HG03097 (cell line): ENCODE results near the gene AGGF1.
A peak's percentile ranks its signal among the peaks of the same experiment; 100 is the strongest.
"Not testable (repeated sequence)": the region's sequence is repeated elsewhere in the genome, so short reads cannot be mapped to it uniquely, and the experiment has no call there.

ENCODE experiments used
- ATAC-seq: cut with Tn5 transposase; IDR thresholded peaks from one replicate; pipeline ENCODE4 v1.9.1; 2021; ENCODE audit not compliant: unreplicated experiment, low FRiP score

Gene AGGF1

DNA sequence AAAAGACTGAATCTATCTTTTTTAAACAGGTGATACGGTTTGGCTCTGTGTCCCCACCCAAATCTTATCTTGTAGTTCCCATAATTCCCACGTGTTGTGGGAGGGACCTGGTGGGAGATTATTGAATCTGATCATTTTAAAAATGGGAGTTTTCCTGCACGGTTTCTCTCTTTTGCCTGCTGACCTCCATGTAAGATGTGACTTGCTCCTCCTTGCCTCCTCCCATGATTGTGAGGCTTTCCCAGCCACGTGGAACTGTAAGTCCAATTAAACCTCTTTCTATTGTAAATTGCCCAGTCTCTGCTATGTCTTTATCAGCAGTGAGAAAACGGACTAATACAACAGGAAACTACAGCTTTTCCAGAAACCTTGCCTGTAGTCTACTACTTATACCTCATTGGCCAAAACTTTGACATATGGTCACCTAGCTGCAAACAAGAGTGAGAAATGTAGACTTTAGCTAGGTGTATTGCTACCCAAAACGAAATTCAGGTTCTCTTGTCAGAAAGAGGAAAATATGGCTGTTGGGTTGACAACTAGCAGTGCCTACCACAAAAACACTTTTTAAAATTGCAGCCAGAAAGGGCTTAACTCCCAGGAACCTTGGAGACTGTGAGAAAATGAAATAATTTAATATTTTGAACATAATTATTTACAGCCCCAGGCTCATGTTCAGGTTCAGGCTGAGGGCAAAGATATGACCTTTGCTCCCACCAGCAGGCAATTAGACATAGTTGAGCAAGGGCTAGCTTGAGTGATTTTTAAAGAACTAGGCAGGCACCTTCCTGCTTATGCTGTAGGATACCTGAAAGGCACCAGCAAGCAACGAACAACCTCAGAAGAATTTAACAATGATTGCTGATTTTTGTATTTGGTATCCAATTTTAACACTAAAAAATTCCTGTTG, 7.4 kb upstream of the AGGF1 start:
- no peak for ATAC-seq

GRCh38 chr5:77024490-77024889, 5.7 kb upstream of the AGGF1 start:
- ATAC-seq: no peak

DNA sequence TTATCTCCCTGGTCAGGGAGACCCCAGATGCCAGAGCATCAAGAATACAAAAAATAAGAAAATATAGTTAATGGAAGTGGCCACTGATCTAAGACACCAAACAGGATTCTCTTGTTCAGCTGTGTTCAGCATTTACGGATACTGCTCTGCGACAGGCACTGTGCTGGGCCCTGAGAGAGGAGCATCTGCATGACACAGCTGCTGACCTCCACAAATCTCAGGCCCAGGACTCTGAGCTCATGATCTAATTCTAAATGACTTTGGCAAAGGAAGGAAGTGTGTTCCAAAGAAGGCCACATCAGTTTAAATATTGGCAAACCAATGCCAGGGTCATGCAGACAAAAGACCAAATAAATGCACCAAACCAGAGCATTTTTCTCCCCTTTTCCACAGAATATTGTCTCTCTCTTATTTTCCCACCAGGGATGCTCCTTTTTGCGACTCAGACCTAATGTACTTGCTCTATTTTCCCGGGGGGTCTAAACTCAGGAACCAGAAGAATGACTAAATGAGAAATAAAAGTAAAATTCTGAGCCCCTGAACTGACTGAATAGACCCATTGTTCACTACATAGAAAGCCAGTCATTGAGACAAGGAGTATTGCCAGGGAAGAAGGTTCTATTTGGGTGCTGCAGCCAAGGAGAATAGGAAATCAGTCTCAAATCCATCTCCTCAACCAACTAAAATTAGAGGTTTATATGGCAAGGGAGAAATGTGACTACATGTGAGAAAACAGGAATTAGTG, 1.4 kb upstream of the AGGF1 start:
- ATAC-seq: no peak

DNA sequence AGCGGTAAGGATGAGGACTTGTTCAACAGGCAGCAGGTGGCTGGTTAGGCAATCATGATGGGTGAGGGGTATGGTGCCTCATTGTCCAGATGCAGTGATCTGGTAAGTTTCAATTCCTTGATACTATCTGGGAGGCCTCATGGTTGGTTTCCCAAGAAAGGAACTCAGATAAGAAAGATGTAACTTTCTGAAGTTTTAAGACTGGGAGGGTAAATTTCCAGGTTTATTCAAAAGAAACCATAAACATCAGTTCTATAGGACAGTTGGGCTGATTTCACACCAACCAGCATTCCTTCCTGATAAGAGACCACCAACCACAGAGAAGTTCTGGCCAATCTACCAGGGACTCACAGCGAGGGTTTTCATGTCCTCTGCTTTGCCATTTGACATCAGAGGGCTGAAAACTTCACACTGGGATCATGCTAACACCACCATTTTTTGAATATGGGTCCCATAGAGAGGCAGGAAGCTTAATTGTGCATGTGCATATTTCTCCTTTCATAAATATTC, 773 bp upstream of the AGGF1 start:
- ATAC-seq: no peak

GRCh38 chr5:77031891-77032290, 1.7 kb downstream of the AGGF1 start:
- ATAC-seq: no peak

GRCh38 chr5:77032635-77033034, 2.4 kb downstream of the AGGF1 start:
- ATAC-seq: no peak

DNA sequence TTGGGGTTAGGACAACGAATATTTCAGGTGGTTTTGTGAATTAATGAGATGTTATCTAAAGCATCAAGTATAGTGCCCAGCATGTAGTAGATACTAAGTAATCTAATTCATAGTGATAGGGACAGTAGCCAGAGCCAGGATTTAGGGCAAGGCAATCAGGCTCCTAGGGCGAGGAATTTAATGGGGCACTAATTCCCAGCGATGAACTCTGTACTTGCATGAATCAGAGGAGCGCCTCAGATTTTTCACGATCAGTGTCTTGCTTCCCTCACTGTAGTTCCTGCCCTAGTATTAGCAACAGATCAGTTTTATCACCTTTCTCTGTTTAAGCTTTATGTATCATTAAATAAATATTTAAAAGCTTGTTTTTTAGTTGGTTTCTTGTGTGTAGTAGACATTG, 3.1 kb downstream of the AGGF1 start:
- ATAC-seq: no peak

DNA sequence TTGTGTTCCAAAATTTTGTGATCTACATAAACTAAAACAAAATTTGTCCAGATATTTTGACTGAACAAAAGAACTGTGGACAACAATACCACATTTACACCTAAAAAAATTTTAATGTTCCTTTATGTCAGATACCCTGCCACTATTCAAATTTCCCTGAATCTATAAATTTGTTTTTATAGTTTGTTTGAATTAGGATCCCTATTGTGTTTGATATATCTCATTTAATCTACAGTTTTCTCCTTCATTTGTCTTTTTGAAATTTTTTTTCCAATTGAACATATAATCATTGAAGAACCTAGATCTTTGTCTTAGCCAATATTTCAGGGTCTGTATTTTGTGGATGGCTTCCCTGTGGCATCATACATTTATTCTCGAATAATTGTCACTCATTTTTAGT, 5.7 kb downstream of the AGGF1 start:
- ATAC-seq: no peak

DNA sequence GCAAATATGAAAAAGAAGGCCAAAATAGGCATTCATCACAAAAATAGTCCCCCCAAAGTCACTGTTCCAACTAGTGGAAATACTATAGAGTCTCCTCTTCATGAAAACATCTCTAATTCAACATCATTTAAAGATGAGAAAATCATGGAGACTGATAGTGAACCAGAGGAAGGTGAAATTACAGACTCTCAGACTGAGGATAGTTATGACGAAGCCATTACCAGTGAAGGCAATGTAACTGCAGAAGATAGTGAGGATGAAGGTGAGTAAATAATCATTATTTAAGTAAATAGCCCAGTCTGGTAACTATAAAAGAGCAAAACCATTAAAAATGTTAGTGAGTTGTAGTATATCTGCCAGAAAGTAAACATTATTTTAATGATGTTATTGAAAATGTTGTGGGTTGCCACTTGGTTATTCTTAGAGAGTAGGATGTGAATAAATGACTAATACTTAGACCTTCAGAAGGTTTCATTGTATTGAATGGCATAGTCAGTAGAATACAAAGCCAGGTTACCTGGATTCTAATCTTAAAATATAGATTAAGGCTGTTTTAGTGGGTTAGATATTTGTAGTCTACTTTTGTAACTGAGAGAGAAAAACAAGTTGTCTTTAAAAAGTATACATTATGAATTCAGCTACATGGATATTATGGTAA, 16.3 kb downstream of the AGGF1 start:
- no peak for ATAC-seq

DNA sequence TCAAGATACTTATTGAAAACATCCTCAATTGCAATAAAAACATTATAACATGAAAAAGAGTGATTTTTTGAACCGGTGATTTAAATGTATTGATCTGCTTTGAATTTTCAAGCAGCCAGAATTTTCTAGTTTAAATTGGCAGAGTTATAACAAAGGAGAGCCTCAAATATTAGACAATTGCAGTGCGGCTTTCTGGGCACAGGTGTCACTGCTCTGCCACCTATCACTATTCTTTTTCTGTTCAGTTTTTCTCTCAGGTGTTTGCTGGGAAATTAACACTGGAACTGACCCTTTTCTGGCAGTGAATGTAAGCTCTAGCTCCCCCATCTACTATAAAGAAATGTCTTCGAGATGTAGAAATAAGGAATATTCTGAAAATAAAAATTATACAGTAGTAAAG, 33.8 kb downstream of the AGGF1 start:
- ATAC-seq: no peak

DNA sequence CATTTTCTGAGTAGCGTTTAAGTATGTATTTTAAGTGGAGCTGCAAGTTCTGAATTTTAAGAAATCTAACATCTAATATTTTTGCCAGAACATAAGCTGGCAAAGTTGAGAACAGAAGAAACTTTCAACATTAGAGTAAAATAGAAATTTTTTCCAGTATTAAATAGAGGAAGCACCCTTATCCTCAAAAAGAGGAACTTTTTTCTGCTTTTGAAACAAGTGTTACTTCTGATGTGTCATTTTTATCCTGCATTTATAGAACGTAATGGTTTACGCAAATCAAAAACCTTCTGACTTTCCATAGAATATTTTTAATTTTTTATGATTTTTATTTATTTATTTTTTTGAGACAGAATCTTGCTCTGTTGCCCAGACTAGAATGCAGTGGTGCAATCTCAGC, 35.1 kb downstream of the AGGF1 start:
- no peak for ATAC-seq

- ATAC-seq: no peak
Observed at GRCh38 chr5:77066184-77066583, 36.0 kb downstream of the AGGF1 start.

DNA sequence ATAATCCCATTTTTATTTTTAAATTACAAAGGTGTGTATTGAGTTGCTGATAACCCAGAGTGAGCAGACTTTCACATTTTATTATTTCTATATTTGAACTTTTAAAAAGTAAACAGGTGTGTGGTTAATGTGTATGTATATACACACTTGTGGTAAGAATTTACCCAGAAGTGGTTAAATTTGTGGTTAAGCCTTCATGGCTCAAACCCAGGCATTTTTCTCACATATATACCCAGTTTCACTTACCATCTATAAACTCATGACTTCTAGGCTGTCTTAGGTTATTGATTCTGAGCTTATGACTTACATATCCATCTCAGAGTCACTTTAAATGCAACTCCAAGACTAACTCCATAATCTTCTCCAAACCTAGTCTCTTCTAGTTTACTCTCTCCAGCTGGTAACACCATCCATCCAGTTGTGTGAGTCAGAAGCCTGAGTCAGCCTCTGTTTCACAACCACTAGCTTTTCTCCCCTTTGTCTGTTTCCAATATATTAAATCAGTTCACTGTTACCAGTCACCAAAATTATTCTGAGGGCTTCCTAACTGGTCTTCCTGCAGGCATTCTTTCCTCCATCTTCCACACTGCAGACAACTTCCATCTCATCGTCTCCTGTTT, 36.7 kb downstream of the AGGF1 start:
- peak; percentile 78 for ATAC-seq

DNA sequence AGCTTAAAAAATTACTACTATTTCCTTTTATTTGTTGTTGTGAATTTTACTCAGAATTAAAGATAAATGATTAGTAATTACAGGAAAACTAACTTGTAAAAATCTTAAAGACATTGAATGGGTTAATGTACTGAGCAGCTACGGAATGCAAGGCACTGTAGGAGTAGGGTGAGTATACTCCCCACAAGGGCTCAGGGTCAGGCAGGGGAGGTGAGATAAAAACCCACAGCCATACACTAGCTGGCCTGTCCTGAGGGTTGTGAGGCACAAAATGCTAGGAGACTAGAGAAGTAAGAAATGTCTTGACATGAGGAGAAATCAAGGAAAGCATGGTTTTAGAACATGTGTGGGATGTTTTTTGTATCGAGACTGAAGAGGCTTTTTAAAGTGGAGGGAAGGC, 43.5 kb downstream of the AGGF1 start:
- ATAC-seq: no peak

GRCh38 chr5:77074745-77075144, 44.5 kb downstream of the AGGF1 start:
- no peak for ATAC-seq

GRCh38 chr5:77076961-77077828, 47.0 kb downstream of the AGGF1 start:
- peak; percentile 75 for ATAC-seq

DNA sequence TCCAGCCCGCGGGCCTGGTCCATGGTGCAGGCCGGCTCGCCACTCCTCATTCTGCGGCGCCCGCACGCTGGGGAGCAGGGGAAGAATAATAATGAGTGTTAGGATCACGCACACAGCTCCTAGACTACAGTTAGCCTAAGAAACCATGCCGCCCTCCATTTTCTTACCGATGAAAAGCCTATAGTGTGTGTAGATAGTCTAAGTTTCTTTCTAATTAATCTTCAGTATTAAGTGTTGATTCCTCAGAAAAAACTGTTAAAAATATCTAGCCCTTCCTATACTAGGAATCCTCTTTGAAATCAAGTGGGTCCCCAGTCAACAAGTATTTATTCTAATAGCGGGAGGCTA, 47.6 kb downstream of the AGGF1 start:
- no peak for ATAC-seq

GRCh38 chr5:77080479-77080878, 50.3 kb downstream of the AGGF1 start:
- ATAC-seq: not testable (repeated sequence)

- no peak for ATAC-seq
Observed at GRCh38 chr5:77080905-77081304, 50.7 kb downstream of the AGGF1 start.

DNA sequence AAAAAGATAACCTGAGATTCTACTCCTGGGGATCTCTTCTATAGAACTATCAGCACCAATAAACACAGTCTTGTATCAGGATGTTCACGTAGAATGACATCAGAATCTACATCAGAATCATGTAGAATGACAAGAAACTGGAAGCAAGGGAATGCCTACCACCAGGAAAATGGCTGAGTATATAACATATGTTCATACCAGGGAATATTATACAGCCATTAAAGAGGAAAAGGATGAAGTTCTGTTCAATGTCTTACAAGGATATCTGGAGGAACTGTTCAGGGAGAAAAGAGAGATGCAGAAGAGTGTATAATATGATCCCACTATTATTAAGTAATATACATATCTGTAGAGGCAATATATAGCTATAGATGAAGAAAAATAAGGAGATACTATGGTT, 52.1 kb downstream of the AGGF1 start:
- ATAC-seq: no peak
